Measurements from ENCODE around the gene ERC1.
A peak's percentile ranks its signal among the peaks of the same experiment; 100 is the strongest.
"Not testable (repeated sequence)": the region's sequence is repeated elsewhere in the genome, so short reads cannot be mapped to it uniquely, and the experiment has no call there.

Gene ERC1

GRCh38 chr12:1091350-1091749, 100.3 kb downstream of the ERC1 start:
- no peak for TF ChIP-seq CTCF (IDR thresholded peaks at IDR 0.05; ENCODE audit: low read depth, low read length)

GRCh38 chr12:1093166-1093751, 102.2 kb downstream of the ERC1 start:
- TF ChIP-seq CTCF (IDR thresholded peaks at IDR 0.05; ENCODE audit: low read depth, low read length), result peak; percentile 72; the same call in 1 of the 2 replicates
- H3K4me3 ChIP-seq (ENCODE audit: low read depth, low read length), result no peak overlapping the region

More at GRCh38 chr12:1091350-1091749, 100.3 kb downstream of the ERC1 start:
- H3K4me3 ChIP-seq (ENCODE audit: low read depth, low read length), result no peak overlapping the region

GRCh38 chr12:1094714-1095113, 103.7 kb downstream of the ERC1 start:
- no peak for TF ChIP-seq CTCF (IDR thresholded peaks at IDR 0.05; ENCODE audit: low read depth, low read length)
- no peak overlapping the region for H3K4me3 ChIP-seq (ENCODE audit: low read depth, low read length)

GRCh38 chr12:1099158-1099557, 108.1 kb downstream of the ERC1 start:
- TF ChIP-seq CTCF (IDR thresholded peaks at IDR 0.05; ENCODE audit: low read depth, low read length), result no peak
- no peak overlapping the region for H3K4me3 ChIP-seq (ENCODE audit: low read depth, low read length)

- not testable (repeated sequence) for H3K4me3 ChIP-seq (ENCODE audit: low read depth, low read length)
These were observed 108.6 kb downstream of the ERC1 start for GRCh38 chr12:1099618-1100017.

- TF ChIP-seq CTCF (IDR thresholded peaks at IDR 0.05; ENCODE audit: low read depth, low read length), result no peak
- H3K4me3 ChIP-seq (ENCODE audit: low read depth, low read length), result no peak overlapping the region
These were observed 111.1 kb downstream of the ERC1 start for GRCh38 chr12:1102115-1102514.

GRCh38 chr12:1102791-1103450, 111.9 kb downstream of the ERC1 start:
- TF ChIP-seq CTCF (IDR thresholded peaks at IDR 0.05; ENCODE audit: low read depth, low read length), result no peak

GRCh38 chr12:1103632-1104031, 112.6 kb downstream of the ERC1 start:
- H3K4me3 ChIP-seq (ENCODE audit: low read depth, low read length), result no peak overlapping the region
- no peak for TF ChIP-seq CTCF (IDR thresholded peaks at IDR 0.05; ENCODE audit: low read depth, low read length)

More at GRCh38 chr12:1102791-1103450, 111.9 kb downstream of the ERC1 start:
- no peak overlapping the region for H3K4me3 ChIP-seq (ENCODE audit: low read depth, low read length)
